Kasumi-1 (cell line): ENCODE measurements around the gene TPRX2.
A peak's percentile ranks its signal among the peaks of the same experiment; 100 is the strongest.
"Not testable (repeated sequence)": the region's sequence is repeated elsewhere in the genome, so short reads cannot be mapped to it uniquely, and the experiment has no call there.

Experiments used
- DNase-seq, 2 experiments: peaks; one replicate each; lab custom pipeline; 2025; lab: John Stamatoyannopoulos, UW

Gene TPRX2

GRCh38 chr19:47861630-47862029 is 2.6 kb downstream of the TPRX2 start:
- no peak for DNase-seq

- peak; percentile 69 to 70 for DNase-seq
Observed at GRCh38 chr19:47863514-47863936, 4.5 kb downstream of the TPRX2 start.

- no peak for DNase-seq
Observed at GRCh38 chr19:47865166-47865565, 6.1 kb downstream of the TPRX2 start.

- no peak for DNase-seq
Observed at GRCh38 chr19:47878906-47879305, 19.9 kb downstream of the TPRX2 start.

- DNase-seq, result not testable (repeated sequence)
Observed at GRCh38 chr19:47879385-47879784, 20.4 kb downstream of the TPRX2 start.

GRCh38 chr19:47881757-47882156 is 22.7 kb downstream of the TPRX2 start:
- no peak for DNase-seq

GRCh38 chr19:47882890-47883289 is 23.9 kb downstream of the TPRX2 start:
- no peak for DNase-seq

GRCh38 chr19:47885067-47885463 is 26.0 kb downstream of the TPRX2 start:
- no peak for DNase-seq

GRCh38 chr19:47886010-47886559 is 27.1 kb downstream of the TPRX2 start, which contains the start of gene SULT2A1:
SULT2A1 (minus strand) TSS chr19:47886315; CDS start chr19:47886257, 58 bp downstream.
- no peak for DNase-seq

GRCh38 chr19:47890865-47891621 is 32.0 kb downstream of the TPRX2 start:
- no peak for DNase-seq

GRCh38 chr19:47891622-47891922 is 32.5 kb downstream of the TPRX2 start:
- no peak for DNase-seq

GRCh38 chr19:47891923-47892666 is 33.1 kb downstream of the TPRX2 start:
- DNase-seq, result no peak

- DNase-seq, result no peak
Observed at GRCh38 chr19:47895165-47895782, 36.2 kb downstream of the TPRX2 start.

- no peak for DNase-seq
Observed at GRCh38 chr19:47896019-47896418, 37.0 kb downstream of the TPRX2 start.

GRCh38 chr19:47896773-47897172 is 37.7 kb downstream of the TPRX2 start:
- DNase-seq, result no peak

- DNase-seq, result no peak
Observed at GRCh38 chr19:47897861-47898260, 38.8 kb downstream of the TPRX2 start.

GRCh38 chr19:47899335-47899734 is 40.3 kb downstream of the TPRX2 start:
- no peak for DNase-seq

- no peak for DNase-seq
Observed at GRCh38 chr19:47901370-47901769, 42.3 kb downstream of the TPRX2 start.

GRCh38 chr19:47909350-47909749 is 50.3 kb downstream of the TPRX2 start:
- not testable (repeated sequence) for DNase-seq

- not testable (repeated sequence) for DNase-seq
Observed at GRCh38 chr19:47910191-47910590, 51.2 kb downstream of the TPRX2 start.
